Measurements from ENCODE around the gene RAPGEF4. TPM values are rescaled to one million over a fixed set of nuclear protein-coding genes. Genes with fewer than 3 reads are reported as not detected.

RAPGEF4 gene
- total and polyA plus RNA-seq, 8 donors: 3.6 to 23.7 (median 9.8) TPM; not detected in 1

DNA sequence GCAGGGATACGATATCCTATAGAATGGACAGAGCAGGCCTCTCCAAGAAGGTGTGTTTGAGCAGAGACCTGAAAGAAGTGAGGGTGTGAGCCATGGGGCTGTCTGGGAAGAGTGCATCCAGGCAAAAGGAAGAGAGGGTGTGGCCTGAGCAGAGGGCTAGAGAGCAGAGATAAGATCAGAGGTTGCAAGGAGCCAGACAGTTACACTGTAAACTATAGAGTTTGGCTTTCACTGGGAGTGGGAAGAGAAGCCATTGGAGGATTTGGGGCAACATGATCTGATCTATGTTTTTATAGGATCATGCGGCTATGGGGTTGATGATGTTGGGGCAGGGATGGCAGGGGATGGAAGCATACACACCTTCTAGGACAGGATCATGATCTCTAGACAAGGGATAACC lies 215.9 kb downstream of the RAPGEF4 start:
- Histone ChIP-seq H3K4me1 (no peaks in the 10 kb centered on the region), H3K4me3 (no peak overlapping the region), H3K27ac (no peak overlapping the region), H3K36me3 (no peaks in the 10 kb centered on the region), H3K9me3 (no peaks in the 10 kb centered on the region), H3K27me3 (no peaks in the 10 kb centered on the region)
- TF ChIP-seq, protein P1, sequence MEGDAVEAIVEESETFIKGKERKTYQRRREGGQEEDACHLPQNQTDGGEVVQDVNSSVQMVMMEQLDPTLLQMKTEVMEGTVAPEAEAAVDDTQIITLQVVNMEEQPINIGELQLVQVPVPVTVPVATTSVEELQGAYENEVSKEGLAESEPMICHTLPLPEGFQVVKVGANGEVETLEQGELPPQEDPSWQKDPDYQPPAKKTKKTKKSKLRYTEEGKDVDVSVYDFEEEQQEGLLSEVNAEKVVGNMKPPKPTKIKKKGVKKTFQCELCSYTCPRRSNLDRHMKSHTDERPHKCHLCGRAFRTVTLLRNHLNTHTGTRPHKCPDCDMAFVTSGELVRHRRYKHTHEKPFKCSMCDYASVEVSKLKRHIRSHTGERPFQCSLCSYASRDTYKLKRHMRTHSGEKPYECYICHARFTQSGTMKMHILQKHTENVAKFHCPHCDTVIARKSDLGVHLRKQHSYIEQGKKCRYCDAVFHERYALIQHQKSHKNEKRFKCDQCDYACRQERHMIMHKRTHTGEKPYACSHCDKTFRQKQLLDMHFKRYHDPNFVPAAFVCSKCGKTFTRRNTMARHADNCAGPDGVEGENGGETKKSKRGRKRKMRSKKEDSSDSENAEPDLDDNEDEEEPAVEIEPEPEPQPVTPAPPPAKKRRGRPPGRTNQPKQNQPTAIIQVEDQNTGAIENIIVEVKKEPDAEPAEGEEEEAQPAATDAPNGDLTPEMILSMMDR (IDR thresholded peaks at IDR 0.05): no peak
- DNase-seq: no peak
- intact Hi-C loops (cut with DNase I; ENCODE audit: low total_unique reads): no loop called here
- WGBS, 5 donors: 86 to 100% (median 92%) methylated on average over 2 of the region's 2 CpGs

DNA sequence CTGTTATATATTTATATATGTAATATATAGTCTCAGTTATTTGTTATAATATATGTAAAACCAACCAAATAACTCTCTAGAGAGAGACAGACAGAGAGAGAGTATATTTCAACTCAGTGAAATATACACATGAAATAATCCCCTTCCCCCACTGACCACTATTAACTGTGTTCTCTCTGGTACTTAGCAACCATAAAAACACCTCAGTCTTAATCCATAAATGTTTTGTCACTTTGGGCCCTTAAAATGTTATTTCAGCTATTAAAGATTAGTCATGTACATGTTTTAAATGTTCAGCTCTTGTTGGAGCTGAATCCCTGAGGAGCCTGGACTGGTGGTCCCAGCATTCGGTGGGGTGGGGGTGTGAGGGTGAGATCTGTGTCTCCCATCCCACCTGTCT lies 217.8 kb downstream of the RAPGEF4 start:
- intact Hi-C loops (cut with DNase I; ENCODE audit: low total_unique reads): no loop called here
- Histone ChIP-seq H3K27ac (no peak overlapping the region), H3K4me1 (no peaks in the 10 kb centered on the region), H3K27me3 (no peaks in the 10 kb centered on the region), H3K36me3 (no peaks in the 10 kb centered on the region), H3K4me3 (no peak overlapping the region), H3K9me3 (no peaks in the 10 kb centered on the region)
- 81 to 100% (median 83%) methylated on average over 1 of the region's 1 CpG for WGBS, 5 donors
- no peak for DNase-seq
- TF ChIP-seq, protein P1 (IDR thresholded peaks at IDR 0.05): no peak
- TF ChIP-seq POLR2AphosphoS5 (IDR thresholded peaks at IDR 0.05): no peak
- no peak for TF ChIP-seq POLR2A (IDR thresholded peaks at IDR 0.05)
- no peak for TF ChIP-seq EP300 (IDR thresholded peaks at IDR 0.05)

DNA sequence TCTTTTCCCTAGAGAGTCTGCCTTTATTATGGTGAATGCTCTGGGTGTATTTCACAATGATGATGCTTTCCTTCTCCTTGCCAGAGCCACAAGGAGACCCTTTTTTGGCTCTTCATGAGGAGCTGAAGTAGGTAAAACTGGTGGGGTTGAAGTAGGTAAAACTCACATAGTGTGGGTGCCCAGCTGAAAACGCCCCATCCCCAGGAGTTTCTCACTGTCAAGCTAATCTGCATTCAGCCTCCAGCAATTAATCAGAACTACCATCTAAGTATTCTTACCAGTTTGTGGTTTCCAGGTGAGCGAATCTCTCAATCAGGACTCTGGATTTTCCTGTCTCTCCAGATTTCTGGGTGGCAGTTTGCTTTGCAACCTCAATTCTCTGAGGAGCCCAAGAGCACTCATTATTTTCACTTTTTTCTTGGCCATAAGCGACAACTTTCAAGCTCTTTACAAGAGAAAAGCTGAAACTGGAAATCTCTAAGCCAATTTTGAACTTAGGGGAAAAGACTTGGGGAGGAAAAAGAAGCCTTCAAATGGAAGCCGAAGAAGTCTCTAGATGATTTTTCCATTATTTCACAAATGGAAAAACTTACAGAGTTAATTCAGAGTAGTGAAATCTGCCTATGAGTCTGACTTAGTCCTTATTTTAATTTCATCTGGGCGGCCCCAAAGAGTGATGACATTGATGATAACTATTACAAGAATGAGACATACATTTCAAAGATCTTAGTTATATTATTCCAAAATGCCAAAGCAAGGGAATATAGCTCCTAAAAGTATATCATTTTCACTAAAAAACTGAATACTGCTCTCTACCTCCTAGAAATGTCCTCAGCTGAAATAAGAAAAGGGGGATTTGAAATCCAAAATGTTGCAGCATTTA lies 218.6 kb downstream of the RAPGEF4 start:
- no peak overlapping the region for H3K4me3 ChIP-seq
- WGBS, 5 donors: 80 to 87% (median 83%) methylated on average over 5 of the region's 5 CpGs
- TF ChIP-seq POLR2AphosphoS5 (IDR thresholded peaks at IDR 0.05) (no peak), EP300 (IDR thresholded peaks at IDR 0.05) (no peak), POLR2A (IDR thresholded peaks at IDR 0.05) (no peak)
- TF ChIP-seq, protein P1 (IDR thresholded peaks at IDR 0.05): no peak
- H3K27me3 ChIP-seq: no peaks in the 10 kb centered on the region
- H3K36me3 ChIP-seq: no peaks in the 10 kb centered on the region
- no peaks in the 10 kb centered on the region for H3K9me3 ChIP-seq
- H3K27ac ChIP-seq: no peak overlapping the region
- no peaks in the 10 kb centered on the region for H3K4me1 ChIP-seq
- DNase-seq: no peak
- intact Hi-C loops (cut with DNase I; ENCODE audit: low total_unique reads): no loop called here

DNA sequence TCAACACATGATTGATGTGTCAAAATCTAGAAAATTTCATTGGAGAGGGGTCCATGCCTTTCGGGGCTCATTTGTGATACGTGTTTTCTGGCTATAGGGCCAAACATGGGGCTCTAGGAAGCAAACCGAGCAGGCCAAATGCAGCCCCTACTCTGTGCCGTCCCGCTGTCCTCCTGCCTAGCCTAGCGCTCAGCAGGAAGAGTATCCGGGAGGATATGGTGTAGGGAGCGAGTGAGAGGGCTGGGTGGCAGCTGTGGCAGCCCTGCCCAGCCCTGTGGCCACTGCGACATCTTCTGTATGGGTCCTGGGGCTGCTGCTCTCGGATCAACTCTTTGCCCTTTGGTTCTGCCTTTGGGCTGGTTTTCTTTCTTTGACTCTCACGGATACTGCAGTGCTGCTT lies 219.9 kb downstream of the RAPGEF4 start:
- DNase-seq: no peak
- intact Hi-C loops (cut with DNase I; ENCODE audit: low total_unique reads): no loop called here
- no peaks in the 10 kb centered on the region for H3K36me3 ChIP-seq
- H3K27ac ChIP-seq: no peak overlapping the region
- H3K4me3 ChIP-seq: no peak overlapping the region
- H3K4me1 ChIP-seq: no peaks in the 10 kb centered on the region
- TF ChIP-seq, protein P1 (IDR thresholded peaks at IDR 0.05): no peak
- no peak for TF ChIP-seq POLR2A (IDR thresholded peaks at IDR 0.05)
- TF ChIP-seq EP300 (IDR thresholded peaks at IDR 0.05): no peak
- no peak for TF ChIP-seq POLR2AphosphoS5 (IDR thresholded peaks at IDR 0.05)
- H3K27me3 ChIP-seq: no peaks in the 10 kb centered on the region
- no peaks in the 10 kb centered on the region for H3K9me3 ChIP-seq
- 81 to 84% (median 84%) methylated on average over 11 of the region's 11 CpGs for WGBS, 5 donors

Measured in stomach (tissue), 9 donors.